C4-2B (cell line): ENCODE measurements around the gene TOMM20.
A peak's percentile ranks its signal among the peaks of the same experiment; 100 is the strongest.

Experiments
- H3K27ac ChIP-seq: fragments of 450-650 bp; 2 replicates; pipeline ENCODE4 v1.5.1; 2017
- CTCF ChIP-seq: fragments of 450-650 bp; conservative IDR thresholded peaks from 2 replicates; pipeline ENCODE4 v1.5.1; 2017; ENCODE audit warnings: mild to moderate bottlenecking
- ZFX ChIP-seq: fragments of 450-650 bp; IDR thresholded peaks from 2 replicates; pipeline ENCODE4 v1.6.1; 2017

Gene TOMM20

DNA sequence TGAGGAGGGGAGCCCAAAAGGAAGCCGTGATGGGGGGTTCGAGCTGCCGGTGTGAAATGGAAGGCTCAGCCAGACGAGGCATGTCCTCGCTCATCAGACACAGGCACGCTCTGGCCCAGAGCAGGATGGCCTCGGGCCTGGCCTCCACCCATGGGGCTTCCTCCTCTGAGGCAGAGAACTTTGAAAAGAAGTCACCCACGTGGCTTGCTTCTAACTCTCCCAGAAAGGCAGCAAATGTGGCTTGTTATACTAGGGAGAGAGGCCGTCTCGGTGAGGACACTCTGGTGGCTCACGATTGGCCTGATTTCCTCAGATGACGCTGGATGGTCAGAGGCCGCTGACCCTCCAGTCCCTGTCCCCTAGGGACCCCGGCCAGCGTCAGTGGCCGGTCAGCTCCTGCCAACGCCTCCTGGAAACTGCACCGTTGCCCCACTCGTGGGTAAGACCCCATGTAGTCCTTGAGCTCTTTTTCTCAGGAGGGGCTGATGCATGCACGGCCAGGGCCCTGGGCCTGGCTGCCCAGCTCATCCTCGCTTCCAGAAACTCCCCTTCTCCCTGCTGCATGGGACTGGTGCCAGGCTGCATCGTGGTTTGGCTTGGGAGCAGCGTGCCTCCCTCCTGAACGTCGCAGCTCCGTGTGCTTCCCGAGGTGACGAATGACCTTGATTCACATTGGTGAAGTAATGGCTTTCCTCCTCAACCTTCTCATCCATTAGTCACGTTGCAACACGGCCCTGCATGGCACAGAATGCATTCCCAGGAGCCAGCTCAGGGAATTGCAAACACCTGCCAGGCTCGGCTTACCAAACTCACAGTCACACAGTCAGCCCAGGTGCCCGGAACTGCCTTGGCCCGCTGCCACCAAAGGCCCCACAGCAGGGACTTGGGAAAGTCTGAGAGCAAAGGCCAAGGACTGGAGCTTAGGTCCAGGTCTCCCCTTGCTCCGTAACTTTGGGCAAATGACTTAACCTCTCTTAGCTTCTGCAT lies 58.8 kb downstream of the TOMM20 start:
- TF ChIP-seq ZFX (no peak), CTCF (no peak)
- H3K27ac ChIP-seq: peak overlapping the region; percentile 28

DNA sequence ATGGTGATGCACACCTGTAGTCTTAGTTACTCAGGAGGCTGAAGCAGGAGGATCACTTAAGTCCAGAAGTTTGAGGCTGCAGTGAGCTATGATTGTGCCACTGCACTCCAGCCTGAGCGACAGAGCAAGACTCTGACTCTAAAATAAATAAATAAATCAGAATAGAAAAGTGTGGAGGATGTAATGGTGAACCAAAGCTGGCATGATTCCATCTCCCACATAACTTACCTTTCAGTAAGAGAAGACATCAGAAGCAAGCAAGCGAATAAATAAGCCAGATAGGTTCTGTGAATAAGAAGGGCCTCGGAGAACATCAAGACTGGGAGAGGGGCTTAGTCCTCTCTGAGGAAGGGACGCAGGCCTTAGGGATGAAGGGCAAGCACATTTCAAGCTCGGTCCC lies 59.5 kb downstream of the TOMM20 start:
- peak overlapping the region; percentile 28 for H3K27ac ChIP-seq
- TF ChIP-seq CTCF (no peak), ZFX (no peak)

GRCh38 chr1:235068158-235069121 lies 60.2 kb downstream of the TOMM20 start:
- TF ChIP-seq ZFX (no peak), CTCF (no peak)
- H3K27ac ChIP-seq: 0 out of 2 replicates have a peak overlapping the region, but pooled peaks have one; percentile 8

GRCh38 chr1:235067396-235068157 lies 61.1 kb downstream of the TOMM20 start:
- no peak overlapping the region for H3K27ac ChIP-seq
- TF ChIP-seq ZFX: no peak
- no peak for TF ChIP-seq CTCF

GRCh38 chr1:235063068-235063765 lies 65.4 kb downstream of the TOMM20 start:
- H3K27ac ChIP-seq: no peak overlapping the region
- TF ChIP-seq ZFX (no peak), CTCF (no peak)

- TF ChIP-seq ZFX: no peak
- TF ChIP-seq CTCF: no peak
- H3K27ac ChIP-seq: no peak overlapping the region
These were observed 67.8 kb downstream of the TOMM20 start for GRCh38 chr1:235060607-235061470.
